Measurements from ENCODE around the gene SEMA5A. TPM values are rescaled to one million over a fixed set of nuclear protein-coding genes. Genes with fewer than 3 reads are reported as not detected.

Gene SEMA5A
- total RNA-seq, 5 donors from 2014 or later (not counting 1 experiment from before 2014, with no cell fraction given) = 0.60 to 5.1 (median 1.5) TPM

- no peaks in the 10 kb centered on the region for H3K4me1 ChIP-seq (ENCODE audit: control insufficient read depth in 1 of 2, extremely low read depth in 1 of 2, insufficient read depth in 2 of 2, low read length in 2 of 2)
- H3K36me3 Mint-ChIP-seq = no peaks in the 10 kb centered on the region
- DNase-seq (no peak), ATAC-seq (replicated peaks in 1 of 4) (no peak)
- no peaks in the 10 kb centered on the region for H3K27me3 ChIP-seq (replicated peaks in 1 of 2; ENCODE audit: control insufficient read depth in 2 of 2, extremely low read depth in 1 of 2, insufficient read depth in 2 of 2, low read length in 1 of 2)
- POLR2A ChIA-PET = no interaction called here
- 85% methylated on average over 7 of the region's 10 CpGs for WGBS (ENCODE audit: insufficient coverage)
- no peaks in the 10 kb centered on the region for H3K4me1 Mint-ChIP-seq
- H3K4me3 Mint-ChIP-seq = no peak overlapping the region
- no peaks in the 10 kb centered on the region for H3K27me3 Mint-ChIP-seq
- peaks cover 14 to 36% (median 15%) of the 10 kb centered on the region in 3 donors for H3K9me3 Mint-ChIP-seq
- no peaks in the 10 kb centered on the region for H3K9me3 ChIP-seq
- H3K27ac Mint-ChIP-seq = no peak overlapping the region
- CTCF ChIA-PET = no interaction called here
- no peaks in the 10 kb centered on the region for H3K36me3 ChIP-seq (ENCODE audit: control insufficient read depth in 2 of 2, extremely low read depth in 1 of 2, insufficient read depth in 1 of 2, low read length in 1 of 2)
- no peak overlapping the region for H3K27ac ChIP-seq (ENCODE audit: low read length)
- no peak overlapping the region for H3K4me3 ChIP-seq (ENCODE audit: control insufficient read depth in 1 of 2, extremely low read depth in 1 of 2, low read length in 1 of 2)
These were observed 71.5 kb downstream of the SEMA5A start for GRCh38 chr5:9474219-9475002.

- H3K36me3 Mint-ChIP-seq = no peaks in the 10 kb centered on the region
- no peaks in the 10 kb centered on the region for H3K9me3 ChIP-seq
- no peaks in the 10 kb centered on the region for H3K4me1 ChIP-seq (ENCODE audit: control insufficient read depth in 1 of 2, extremely low read depth in 1 of 2, insufficient read depth in 2 of 2, low read length in 2 of 2)
- H3K27me3 ChIP-seq (replicated peaks in 1 of 2; ENCODE audit: control insufficient read depth in 2 of 2, extremely low read depth in 1 of 2, insufficient read depth in 2 of 2, low read length in 1 of 2) = no peaks in the 10 kb centered on the region
- DNase-seq (no peak), ATAC-seq (replicated peaks in 1 of 4) (no peak)
- H3K4me3 Mint-ChIP-seq = no peak overlapping the region
- no peaks in the 10 kb centered on the region for H3K27me3 Mint-ChIP-seq
- no peak overlapping the region for H3K27ac Mint-ChIP-seq
- no peak overlapping the region for H3K4me3 ChIP-seq (ENCODE audit: control insufficient read depth in 1 of 2, extremely low read depth in 1 of 2, low read length in 1 of 2)
- H3K36me3 ChIP-seq (ENCODE audit: control insufficient read depth in 2 of 2, extremely low read depth in 1 of 2, insufficient read depth in 1 of 2, low read length in 1 of 2) = no peaks in the 10 kb centered on the region
- ChIA-PET POLR2A (no interaction called here), CTCF (no interaction called here)
- no peaks in the 10 kb centered on the region for H3K4me1 Mint-ChIP-seq
- WGBS (ENCODE audit: insufficient coverage) = 55% methylated on average over 2 of the region's 2 CpGs
- peaks cover 10 to 36% (median 14%) of the 10 kb centered on the region in 3 donors for H3K9me3 Mint-ChIP-seq
- no peak overlapping the region for H3K27ac ChIP-seq (ENCODE audit: low read length)
These were observed 72.3 kb downstream of the SEMA5A start for GRCh38 chr5:9473624-9474023.

GRCh38 chr5:9470410-9470809 is 75.5 kb downstream of the SEMA5A start:
- no peaks in the 10 kb centered on the region for H3K4me1 Mint-ChIP-seq
- no peak overlapping the region for H3K4me3 Mint-ChIP-seq
- no peaks in the 10 kb centered on the region for H3K9me3 ChIP-seq
- no peaks in the 10 kb centered on the region for H3K4me1 ChIP-seq (ENCODE audit: control insufficient read depth in 1 of 2, extremely low read depth in 1 of 2, insufficient read depth in 2 of 2, low read length in 2 of 2)
- no peaks in the 10 kb centered on the region for H3K36me3 ChIP-seq (ENCODE audit: control insufficient read depth in 2 of 2, extremely low read depth in 1 of 2, insufficient read depth in 1 of 2, low read length in 1 of 2)
- no peaks in the 10 kb centered on the region for H3K27me3 ChIP-seq (replicated peaks in 1 of 2; ENCODE audit: control insufficient read depth in 2 of 2, extremely low read depth in 1 of 2, insufficient read depth in 2 of 2, low read length in 1 of 2)
- H3K4me3 ChIP-seq (ENCODE audit: control insufficient read depth in 1 of 2, extremely low read depth in 1 of 2, low read length in 1 of 2) = no peak overlapping the region
- POLR2A ChIA-PET = no interaction called here
- no peak for ATAC-seq (replicated peaks in 1 of 4)
- CTCF ChIA-PET = no interaction called here
- H3K27ac Mint-ChIP-seq = no peak overlapping the region
- DNase-seq = no peak
- H3K27me3 Mint-ChIP-seq = no peaks in the 10 kb centered on the region
- no peaks in the 10 kb centered on the region for H3K36me3 Mint-ChIP-seq
- no peak overlapping the region for H3K27ac ChIP-seq (ENCODE audit: low read length)
- no CpG with 5 or more reads among the region's 1 CpG for WGBS (ENCODE audit: insufficient coverage)
- H3K9me3 Mint-ChIP-seq = peaks cover under 1 to 26% (median 12%) of the 10 kb centered on the region in 3 donors

- H3K4me3 Mint-ChIP-seq = no peak overlapping the region
- peaks cover 2 to 10% (median 8%) of the 10 kb centered on the region in 3 donors for H3K9me3 Mint-ChIP-seq
- no peak for ATAC-seq (replicated peaks in 1 of 4)
- Histone ChIP-seq H3K27ac (ENCODE audit: low read length) (no peak overlapping the region), H3K27me3 (replicated peaks in 1 of 2; ENCODE audit: control insufficient read depth in 2 of 2, extremely low read depth in 1 of 2, insufficient read depth in 2 of 2, low read length in 1 of 2) (no peaks in the 10 kb centered on the region), H3K4me1 (ENCODE audit: control insufficient read depth in 1 of 2, extremely low read depth in 1 of 2, insufficient read depth in 2 of 2, low read length in 2 of 2) (no peaks in the 10 kb centered on the region), H3K36me3 (ENCODE audit: control insufficient read depth in 2 of 2, extremely low read depth in 1 of 2, insufficient read depth in 1 of 2, low read length in 1 of 2) (no peaks in the 10 kb centered on the region), H3K9me3 (no peaks in the 10 kb centered on the region), H3K4me3 (ENCODE audit: control insufficient read depth in 1 of 2, extremely low read depth in 1 of 2, low read length in 1 of 2) (no peak overlapping the region)
- no peaks in the 10 kb centered on the region for H3K36me3 Mint-ChIP-seq
- no peak overlapping the region for H3K27ac Mint-ChIP-seq
- CTCF ChIA-PET = no interaction called here
- POLR2A ChIA-PET = interaction anchor here in 1 of 2 donors (0.6 kb wide), 1 partner anchor 1022 kb away, joined by 3 read pairs; no protein-coding TSS in a partner anchor
- no peak for DNase-seq
- H3K27me3 Mint-ChIP-seq = no peaks in the 10 kb centered on the region
- 37% methylated on average over 2 of the region's 4 CpGs for WGBS (ENCODE audit: insufficient coverage)
- H3K4me1 Mint-ChIP-seq = no peaks in the 10 kb centered on the region
These were observed 77.9 kb downstream of the SEMA5A start for GRCh38 chr5:9468060-9468388.

GRCh38 chr5:9467199-9468059 is 78.4 kb downstream of the SEMA5A start:
- no peak overlapping the region for H3K4me3 Mint-ChIP-seq
- ATAC-seq (replicated peaks in 1 of 4) (no peak), DNase-seq (no peak)
- peaks cover 4 to 10% (median 10%) of the 10 kb centered on the region in 3 donors for H3K9me3 Mint-ChIP-seq
- ChIA-PET CTCF (no interaction called here), POLR2A (interaction anchor here in 1 of 2 donors (0.6 kb wide), 1 partner anchor 1023 kb away, joined by 3 read pairs; no protein-coding TSS in a partner anchor)
- no peaks in the 10 kb centered on the region for H3K9me3 ChIP-seq
- no peak overlapping the region for H3K27ac ChIP-seq (ENCODE audit: low read length)
- H3K36me3 ChIP-seq (ENCODE audit: control insufficient read depth in 2 of 2, extremely low read depth in 1 of 2, insufficient read depth in 1 of 2, low read length in 1 of 2) = no peaks in the 10 kb centered on the region
- no peak overlapping the region for H3K27ac Mint-ChIP-seq
- no peaks in the 10 kb centered on the region for H3K27me3 Mint-ChIP-seq
- H3K4me1 Mint-ChIP-seq = no peaks in the 10 kb centered on the region
- WGBS (ENCODE audit: insufficient coverage) = 86% methylated on average over 6 of the region's 13 CpGs
- H3K36me3 Mint-ChIP-seq = no peaks in the 10 kb centered on the region
- no peaks in the 10 kb centered on the region for H3K27me3 ChIP-seq (replicated peaks in 1 of 2; ENCODE audit: control insufficient read depth in 2 of 2, extremely low read depth in 1 of 2, insufficient read depth in 2 of 2, low read length in 1 of 2)
- H3K4me3 ChIP-seq (ENCODE audit: control insufficient read depth in 1 of 2, extremely low read depth in 1 of 2, low read length in 1 of 2) = no peak overlapping the region
- no peaks in the 10 kb centered on the region for H3K4me1 ChIP-seq (ENCODE audit: control insufficient read depth in 1 of 2, extremely low read depth in 1 of 2, insufficient read depth in 2 of 2, low read length in 2 of 2)

- ATAC-seq (replicated peaks in 1 of 4) = no peak
- CTCF ChIA-PET = no interaction called here
- H3K4me1 Mint-ChIP-seq = no peaks in the 10 kb centered on the region
These were observed 79.2 kb downstream of the SEMA5A start for GRCh38 chr5:9466697-9467096.

More at GRCh38 chr5:9466697-9467096, 79.2 kb downstream of the SEMA5A start:
- Histone ChIP-seq H3K4me3 (ENCODE audit: control insufficient read depth in 1 of 2, extremely low read depth in 1 of 2, low read length in 1 of 2) (no peak overlapping the region), H3K27ac (ENCODE audit: low read length) (no peak overlapping the region), H3K4me1 (ENCODE audit: control insufficient read depth in 1 of 2, extremely low read depth in 1 of 2, insufficient read depth in 2 of 2, low read length in 2 of 2) (no peaks in the 10 kb centered on the region), H3K9me3 (no peaks in the 10 kb centered on the region), H3K36me3 (ENCODE audit: control insufficient read depth in 2 of 2, extremely low read depth in 1 of 2, insufficient read depth in 1 of 2, low read length in 1 of 2) (no peaks in the 10 kb centered on the region), H3K27me3 (replicated peaks in 1 of 2; ENCODE audit: control insufficient read depth in 2 of 2, extremely low read depth in 1 of 2, insufficient read depth in 2 of 2, low read length in 1 of 2) (no peaks in the 10 kb centered on the region)
- no peaks in the 10 kb centered on the region for H3K36me3 Mint-ChIP-seq
- no peak for DNase-seq
- no peak overlapping the region for H3K4me3 Mint-ChIP-seq
- H3K9me3 Mint-ChIP-seq = peaks cover 4 to 12% (median 7%) of the 10 kb centered on the region in 3 donors
- no peak overlapping the region for H3K27ac Mint-ChIP-seq
- POLR2A ChIA-PET = no interaction called here
- WGBS (ENCODE audit: insufficient coverage) = no CpG with 5 or more reads among the region's 1 CpG
- no peaks in the 10 kb centered on the region for H3K27me3 Mint-ChIP-seq

All from T-cell (primary cell).